GM18520 (cell line): ENCODE data around the gene RERE.

Source experiments
- ATAC-seq: cut with Tn5 transposase; IDR thresholded peaks from one replicate; pipeline ENCODE4 v1.9.1; 2021; ENCODE audit not compliant: unreplicated experiment

Gene RERE

DNA sequence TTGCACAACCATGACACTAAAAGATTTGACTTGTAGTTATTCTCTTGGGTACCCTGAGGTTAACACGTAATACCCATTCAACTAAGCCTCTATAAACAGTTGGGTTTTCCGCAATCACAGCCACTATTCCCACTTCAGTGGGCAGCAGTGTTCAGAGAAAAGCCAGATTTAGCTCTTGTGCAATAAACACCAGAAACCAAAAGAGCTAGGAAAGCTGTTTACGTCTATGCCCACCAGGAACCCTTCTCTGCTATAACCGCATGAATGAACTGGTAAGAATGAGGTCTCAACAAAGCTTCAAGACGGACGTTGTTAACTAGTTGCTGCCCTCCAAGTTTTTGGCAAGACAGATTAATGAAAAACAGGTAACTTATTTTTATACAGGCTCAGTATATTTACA is 398.3 kb downstream of the RERE start:
- no peak for ATAC-seq

DNA sequence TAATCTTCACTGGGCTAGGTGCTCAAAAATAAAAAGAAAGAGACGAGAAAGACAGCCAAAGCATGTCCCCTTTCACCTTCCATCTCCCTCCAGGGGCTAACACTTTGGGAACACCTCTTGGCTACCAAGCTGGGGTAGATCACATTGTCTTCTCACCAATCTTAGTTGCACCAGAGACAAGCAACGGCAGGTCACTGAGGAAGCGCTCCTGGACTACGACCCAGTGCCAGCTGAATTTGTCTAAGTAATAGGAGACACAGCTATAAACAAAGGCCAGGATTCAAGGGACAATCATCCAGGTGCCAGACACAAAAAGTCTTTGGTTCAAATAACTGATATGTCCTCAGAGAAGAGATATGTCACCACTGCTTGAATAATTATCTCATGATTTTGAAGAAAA is 399.1 kb downstream of the RERE start:
- no peak for ATAC-seq

DNA sequence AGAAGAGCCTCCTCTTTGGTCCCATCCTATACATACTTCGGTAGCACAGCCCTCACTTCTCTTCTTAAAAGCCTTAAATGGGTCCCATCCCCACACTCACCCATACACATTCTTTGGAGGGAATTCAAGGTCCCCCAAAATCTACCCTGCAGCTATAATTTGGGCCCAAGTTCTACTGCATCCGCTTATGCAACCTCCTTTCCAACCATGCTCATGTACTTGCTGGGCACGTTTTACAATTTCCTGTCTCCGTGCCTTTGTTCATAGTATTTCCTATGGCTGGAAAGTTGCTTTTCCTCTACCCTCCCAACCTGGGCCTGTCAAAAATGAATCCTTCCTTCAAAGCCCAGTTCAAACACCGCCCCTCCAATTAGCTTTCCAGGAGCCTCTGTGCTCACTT is 399.8 kb downstream of the RERE start:
- ATAC-seq, result no peak

DNA sequence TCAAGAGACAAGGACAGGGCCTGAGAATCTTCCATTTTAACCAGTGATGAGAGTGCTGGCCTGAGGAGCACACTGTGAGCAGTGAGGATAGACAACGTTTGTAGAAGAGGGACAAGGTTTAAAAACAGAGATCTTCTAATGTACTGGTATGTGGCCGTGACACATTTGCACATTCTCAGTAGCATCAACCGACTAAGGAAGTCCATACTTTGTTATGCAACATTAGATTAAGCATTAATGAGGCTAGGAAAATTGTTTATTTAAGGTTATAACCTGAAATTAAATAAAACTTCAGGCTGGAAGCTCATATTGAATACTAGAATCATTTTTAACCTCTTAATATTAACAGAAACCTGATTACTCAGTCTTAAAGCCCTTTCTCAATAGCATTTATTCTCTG is 400.6 kb downstream of the RERE start:
- no peak for ATAC-seq

DNA sequence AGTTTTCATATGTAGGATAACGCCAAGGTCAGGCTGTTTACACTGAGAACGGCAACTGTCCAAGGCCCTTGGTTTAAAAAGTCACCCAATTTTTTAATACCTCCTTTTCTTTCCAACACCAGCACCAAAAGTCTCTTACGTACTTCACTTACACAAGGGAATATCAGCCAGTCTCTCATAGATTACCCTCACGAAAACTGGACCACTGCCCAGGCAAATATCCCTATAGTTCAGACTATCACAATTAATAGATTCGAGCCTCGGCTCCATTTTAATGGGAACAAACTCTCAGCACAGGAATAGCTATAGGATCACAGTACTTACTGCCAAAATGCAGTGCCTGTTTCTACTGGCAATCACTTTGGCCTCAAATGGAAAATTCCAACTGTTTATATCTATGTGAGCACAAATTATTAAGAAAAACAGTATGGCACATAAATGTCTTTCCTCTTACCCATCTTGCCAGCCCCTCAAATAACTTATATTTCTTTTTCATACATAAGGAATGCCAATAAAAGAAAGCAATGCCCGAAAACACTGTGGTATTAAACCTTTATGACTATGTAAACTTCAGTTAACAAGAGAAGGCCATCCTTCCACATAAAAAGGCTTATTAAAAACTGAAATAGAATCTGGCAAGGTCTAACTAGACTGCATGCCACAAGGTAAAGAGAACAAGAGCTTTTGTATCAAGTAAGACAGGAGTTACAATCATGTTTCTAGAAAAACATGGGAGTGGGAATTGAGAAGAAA is 401.7 kb downstream of the RERE start:
- no peak for ATAC-seq

DNA sequence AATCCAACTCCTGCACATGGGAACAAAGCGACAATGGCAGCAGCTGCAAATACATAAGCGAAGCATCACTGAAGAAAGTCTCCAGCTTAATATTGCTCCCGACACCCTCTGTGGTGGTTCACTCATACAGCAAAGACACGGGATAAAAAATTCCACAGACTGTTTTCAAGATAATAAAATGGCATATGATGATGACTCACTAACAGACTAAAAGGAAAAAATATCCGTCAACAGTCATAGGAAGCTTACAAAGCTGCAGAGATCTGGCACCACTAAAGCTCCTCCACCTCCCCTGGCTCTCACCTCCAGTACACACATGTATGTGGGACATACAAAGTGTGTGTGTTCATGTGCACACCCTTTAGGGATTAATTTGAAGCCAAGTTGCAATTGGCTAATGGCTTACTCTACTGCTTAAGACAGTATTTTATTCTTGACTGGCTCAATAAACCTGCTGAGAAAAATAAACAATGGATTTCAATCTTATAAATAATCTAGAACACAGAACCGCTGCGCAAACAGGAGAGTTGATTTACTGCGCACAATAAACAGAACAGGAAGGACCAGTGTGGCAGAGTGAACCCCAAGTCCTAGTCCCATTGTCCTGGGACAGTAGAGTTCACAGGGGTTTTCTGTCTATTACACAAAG is 405.1 kb downstream of the RERE start:
- no peak for ATAC-seq

DNA sequence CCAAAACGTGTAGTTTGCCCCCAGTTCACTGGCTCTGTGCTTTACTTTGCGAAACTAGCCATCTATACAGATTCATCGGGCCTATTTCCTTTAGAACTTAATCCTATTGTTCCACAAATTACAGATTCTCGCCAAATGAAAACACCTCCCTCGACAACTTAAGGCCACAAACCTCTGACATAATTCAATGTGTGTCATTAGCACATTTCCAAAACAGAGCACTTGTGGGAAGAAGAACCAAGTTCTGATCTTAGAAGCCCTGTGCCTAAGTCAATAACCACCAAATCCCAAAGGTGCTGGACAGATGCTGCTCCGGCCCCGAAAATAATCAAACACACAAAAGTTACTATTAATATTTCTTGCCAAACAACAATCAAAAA is 405.6 kb downstream of the RERE start:
- no peak for ATAC-seq

DNA sequence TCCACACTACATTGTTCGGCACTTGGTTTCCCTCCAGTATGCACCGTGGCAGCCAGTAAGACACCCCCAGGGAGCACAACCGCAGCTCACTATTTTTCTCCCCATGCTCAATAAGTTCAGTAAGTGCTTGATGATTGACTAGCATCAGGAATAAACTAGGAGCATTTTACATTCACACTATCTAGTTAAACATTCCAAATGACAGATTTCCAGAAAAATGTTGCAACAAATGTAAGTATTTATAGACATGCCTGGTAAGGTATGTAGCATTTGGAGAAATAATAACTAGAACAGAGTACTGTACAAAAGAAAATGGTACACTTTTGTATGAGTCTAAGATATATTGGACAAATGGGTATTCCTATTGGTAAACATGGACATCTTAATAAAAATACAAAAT is 406.6 kb downstream of the RERE start:
- no peak for ATAC-seq

DNA sequence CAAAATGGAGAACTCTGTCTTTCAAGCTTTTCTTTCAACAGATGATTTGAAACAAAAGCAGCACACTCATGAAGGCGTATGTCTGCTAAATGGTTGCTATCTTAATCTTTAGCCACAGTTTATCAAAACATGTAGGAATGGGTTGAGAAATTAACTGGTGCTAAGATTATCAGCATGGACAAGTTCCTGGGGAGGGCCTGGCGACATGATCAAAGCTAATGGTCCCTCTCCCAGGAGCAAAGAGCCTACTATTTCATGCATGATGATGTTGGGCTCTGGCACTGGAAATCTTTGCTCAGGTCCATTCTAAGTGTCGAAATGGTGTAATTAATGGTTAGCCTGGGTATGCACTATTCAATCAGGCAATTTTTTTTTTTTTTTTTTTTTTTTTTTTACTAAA is 407.8 kb downstream of the RERE start:
- ATAC-seq, result no peak

DNA sequence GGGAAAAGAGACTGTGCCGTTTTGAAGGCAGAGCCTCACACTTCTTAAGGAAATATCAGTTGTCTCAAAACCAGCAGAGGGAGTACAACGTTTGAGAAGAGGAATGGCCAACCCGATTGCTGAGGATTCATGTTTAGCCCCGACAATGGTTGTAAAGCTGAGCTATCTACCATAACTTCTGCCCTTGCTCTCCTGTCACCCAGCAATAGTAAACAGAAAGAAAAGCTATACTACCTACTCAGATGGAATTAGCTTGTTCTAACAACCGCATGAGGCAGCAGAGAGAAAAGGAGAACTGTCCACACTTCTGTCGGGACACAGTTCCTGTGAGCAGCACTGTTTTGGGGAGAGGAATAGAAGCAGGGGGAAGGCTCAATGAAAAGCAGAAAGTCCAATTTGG is 408.3 kb downstream of the RERE start:
- ATAC-seq, result no peak

DNA sequence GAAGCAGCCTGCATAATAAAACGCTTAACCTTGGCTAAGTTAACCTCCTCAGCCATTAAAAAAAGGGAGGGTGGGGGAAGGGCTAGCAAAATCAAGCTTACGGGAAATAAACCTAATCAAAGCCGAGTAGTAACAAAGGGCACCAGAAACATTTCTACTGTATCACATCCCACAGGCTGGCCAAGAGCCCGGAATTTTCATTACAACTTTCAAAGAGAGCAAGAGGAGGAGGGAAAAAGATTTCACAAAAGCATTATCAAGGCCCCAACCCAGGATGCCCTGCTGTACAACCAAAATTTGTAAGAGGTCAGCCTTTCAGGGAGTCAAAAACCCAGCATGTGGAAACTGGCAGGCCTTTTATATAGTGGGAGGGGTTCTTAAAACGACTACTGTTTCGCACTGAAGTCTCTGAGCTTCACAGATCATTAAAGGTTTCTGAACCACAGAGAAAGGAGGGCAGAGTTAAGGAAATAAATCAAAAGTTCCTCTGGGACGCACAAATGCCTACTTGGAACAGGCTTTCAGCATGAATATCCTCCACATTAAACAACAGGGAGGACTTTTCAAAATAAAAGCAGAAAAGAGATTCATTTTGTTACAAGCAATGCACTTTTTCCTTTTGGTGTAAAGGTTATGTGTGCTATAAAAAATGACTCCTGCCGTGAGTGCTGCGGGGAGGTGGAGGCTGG is 409.1 kb downstream of the RERE start:
- no peak for ATAC-seq

DNA sequence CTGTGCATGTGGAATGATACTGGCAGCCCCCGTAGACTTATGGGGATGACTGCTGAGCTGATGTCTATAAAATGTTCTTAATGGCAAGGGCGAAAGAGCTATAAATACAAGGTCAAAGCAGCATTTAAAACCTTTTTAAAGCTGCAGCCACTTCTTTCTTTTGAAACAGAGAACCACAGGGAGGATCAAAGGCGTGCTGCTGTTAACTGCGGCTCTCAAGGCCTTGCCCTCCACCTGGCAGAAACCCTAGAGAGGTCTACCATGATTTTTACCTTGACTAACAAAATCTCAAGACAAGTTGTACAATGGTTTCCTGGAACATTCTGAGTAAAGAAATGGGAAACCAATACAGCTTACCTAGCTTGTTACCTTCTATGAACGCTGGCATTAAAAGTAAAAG is 409.8 kb downstream of the RERE start:
- ATAC-seq, result no peak

DNA sequence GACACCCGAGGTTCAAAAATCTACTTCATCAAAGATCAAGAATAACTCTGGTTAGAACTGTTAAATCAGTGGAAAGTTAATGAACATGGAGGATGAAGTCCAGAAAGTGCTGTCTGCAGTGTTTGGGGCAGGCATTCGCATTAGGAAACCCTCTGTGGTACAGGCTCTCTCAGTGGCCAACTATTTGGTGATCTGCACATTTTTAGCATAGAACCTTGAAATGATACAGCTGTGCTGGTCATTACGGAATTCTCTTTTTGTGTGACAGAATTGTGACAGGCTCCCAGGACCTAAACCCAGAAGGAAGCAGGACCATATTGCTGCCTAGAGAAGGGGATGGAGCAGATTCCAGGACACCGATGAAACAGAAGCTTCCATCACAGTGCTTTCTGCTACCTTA is 410.5 kb downstream of the RERE start:
- ATAC-seq, result no peak

DNA sequence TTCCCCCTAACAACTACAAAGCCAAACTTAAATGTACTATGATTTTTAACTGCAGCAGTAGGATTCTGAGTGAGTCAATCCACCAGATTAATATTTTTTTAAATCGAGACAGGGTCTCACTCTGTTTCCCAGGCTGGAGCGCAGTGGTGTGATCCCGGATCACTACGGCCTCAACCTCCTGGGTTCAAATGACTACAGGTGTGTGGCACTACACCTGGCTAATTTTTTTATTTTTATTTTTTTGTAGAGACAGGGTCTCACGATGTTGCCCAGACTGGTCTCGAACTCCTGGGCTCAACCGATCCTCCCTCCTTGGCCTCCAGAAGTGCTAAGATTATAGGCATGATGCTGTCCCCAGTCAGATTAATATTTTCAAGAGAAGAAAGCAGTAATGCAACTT is 411.4 kb downstream of the RERE start:
- ATAC-seq, result no peak

DNA sequence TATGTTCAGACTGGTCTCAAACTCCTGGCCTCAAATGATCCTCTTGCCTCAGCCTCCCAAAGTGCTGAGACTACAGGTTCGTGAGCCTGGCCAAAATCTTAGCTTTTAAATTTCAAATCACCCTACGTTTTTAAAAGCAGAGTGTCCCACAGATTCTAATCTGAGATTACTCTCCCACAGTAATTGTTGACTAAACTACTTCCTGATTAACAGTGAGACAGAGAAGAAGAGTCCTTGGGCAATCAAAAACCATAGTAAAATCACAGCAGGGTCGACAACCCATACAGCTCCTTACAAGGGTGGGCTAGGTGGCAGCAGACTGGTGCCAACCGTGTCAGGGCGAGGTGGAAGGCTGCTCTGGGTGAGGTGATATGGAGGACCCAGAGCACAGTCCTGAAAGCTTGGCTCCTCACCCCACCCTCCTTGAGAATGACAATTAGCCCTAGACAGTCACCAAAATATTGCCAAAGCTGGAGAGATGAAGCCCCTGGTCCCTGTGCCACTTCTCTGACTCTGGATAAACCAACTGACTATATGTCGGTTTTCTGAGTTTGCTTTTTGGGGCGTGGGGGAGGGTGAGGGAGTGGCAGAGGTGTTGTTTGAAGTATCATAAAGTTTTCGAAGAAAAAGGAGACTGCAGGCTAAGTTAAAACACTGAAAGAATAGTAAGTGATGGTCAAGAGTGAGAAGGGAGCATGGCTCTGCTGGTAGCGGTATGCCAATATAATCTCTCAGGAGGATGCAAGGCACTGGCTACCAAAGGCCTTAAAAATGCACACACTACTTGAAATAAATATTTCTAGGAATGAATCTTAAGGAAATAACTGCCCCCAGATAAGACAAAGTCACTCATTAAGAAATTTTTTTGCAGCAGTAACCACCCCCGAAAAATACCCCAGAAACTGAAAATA is 412.7 kb downstream of the RERE start:
- ATAC-seq, result no peak

DNA sequence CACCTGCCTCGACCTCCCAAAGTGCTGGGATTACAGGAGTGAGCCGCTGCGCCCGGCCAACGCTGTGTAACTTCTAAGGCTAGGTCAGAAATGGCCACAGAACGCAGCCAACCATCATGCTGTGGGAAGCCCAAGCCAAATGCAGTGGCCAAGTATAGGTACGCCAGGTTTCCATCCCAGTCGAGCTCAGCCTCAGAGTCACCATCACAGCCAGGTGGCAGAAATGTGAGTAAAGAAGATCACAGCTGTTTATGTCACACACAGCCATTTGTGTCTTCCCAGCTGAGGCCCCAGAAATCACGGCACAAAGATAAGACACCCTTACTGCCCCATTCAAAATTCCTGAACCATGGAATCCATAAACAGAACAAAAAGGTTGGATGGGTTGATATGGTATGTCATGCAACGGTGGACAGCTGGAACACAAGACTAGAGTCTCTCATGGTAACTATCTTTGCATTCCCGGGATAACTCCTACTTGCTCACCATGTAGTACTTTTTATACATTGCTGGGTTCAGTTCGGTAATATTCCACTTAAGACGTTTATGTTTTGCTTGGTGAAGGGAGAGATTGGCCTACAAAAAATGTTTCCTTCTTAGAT is 415.2 kb downstream of the RERE start:
- no peak for ATAC-seq

DNA sequence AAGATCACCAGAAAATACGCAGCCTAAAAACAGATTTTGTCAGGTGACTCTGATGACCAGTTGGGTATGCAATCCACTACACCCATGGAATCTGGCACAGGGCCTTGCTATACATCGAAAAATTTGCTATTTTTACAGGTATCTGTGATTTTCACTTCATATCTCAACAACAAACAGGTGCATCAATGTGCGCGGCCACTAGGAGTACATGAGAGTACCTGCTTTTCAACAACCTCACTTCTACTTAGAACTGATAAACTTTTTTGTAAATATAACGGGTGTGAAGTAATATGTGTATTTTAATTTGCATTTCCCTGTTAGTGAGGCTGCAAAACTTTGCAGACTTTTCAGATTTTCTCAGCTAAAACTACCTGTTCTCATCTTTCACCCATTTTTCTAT is 418.8 kb downstream of the RERE start:
- ATAC-seq, result no peak

DNA sequence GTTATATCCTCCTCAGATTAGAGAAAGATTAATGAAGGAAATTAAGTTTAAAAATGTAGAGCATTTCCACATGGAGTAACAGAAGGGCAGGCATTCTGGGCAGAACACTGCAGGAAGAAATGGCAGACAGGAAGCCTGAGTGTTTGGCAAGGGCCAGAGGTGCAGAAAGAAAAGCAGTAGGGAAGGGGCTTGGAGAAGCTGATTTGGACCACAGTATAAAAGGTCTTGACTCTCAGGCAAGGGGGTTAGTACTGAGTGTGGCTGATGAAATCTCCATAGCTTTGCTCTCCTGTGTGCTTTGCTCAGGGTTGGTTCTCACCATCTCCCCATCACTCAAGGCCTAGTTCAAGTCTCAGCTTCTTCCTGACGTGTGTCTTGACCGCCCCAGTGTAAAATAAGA is 419.4 kb downstream of the RERE start:
- ATAC-seq, result no peak

DNA sequence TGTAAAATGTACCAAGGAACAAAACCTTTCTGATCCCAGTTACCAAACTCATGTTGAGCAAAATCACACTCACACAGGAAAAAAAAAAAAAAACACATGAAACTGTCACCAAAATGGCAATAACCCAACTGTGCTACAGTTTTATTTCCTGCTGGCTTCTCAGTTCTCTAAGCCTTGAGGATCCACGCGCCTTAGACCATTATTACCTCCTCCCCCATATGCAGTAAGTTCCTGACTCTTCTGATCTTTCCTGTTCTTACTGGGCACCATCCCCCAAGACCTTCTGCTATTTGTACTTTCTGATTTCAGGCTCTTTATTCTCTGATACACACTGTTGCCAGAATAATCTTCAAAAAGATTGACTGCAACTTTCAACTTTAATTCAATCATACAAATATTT is 419.9 kb downstream of the RERE start:
- peak; percentile 38 for ATAC-seq

DNA sequence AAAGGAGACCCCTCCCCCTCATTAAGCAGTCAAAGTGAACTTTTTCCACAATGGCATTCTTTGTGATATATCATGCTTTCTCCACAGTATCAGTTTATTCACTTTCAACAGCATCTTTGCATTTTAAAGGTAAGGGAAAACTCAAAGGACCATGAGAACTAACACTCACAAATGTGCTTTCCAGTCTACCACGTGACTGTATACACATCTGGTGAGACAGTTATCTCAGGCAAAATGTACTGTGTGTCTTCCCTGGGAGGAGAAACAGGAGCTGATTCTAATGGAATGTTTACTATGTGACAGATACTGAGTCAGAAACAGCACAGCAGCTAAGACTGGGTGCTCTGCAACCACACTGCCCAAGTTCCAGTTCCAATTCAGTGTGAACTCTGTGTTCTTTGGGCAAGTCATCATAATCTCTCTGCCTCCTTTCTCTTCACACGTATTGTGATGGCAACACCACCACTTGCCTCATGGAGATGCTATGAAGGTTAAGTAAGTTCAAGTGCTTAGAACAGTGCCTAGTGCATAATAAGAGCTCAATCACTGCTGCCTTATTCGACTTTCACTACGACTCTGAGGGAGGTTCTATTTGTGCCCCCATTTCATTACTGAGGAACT is 420.5 kb downstream of the RERE start:
- peak; percentile 51 for ATAC-seq
